Prostate gland (tissue), 2 donors: ENCODE results near the gene GIT1.

Experiments
- POLR2A ChIP-seq: fragments of 450-650 bp; IDR thresholded peaks from one replicate; pipeline ENCODE4 v1.6.1; 2016; ENCODE audit warnings: antibody characterized with exemption, mild to moderate bottlenecking
- TF ChIP-seq, protein P1 (sequence below), 4 experiments: fragments of 200-600 bp in 2 of 4; fragments of 450-650 bp in 2 of 4; sonication (generic) in 2 of 4; IDR thresholded peaks; 1 replicate in 3 of 4; 2 replicates in 1 of 4; pipeline ENCODE4 v1.5.1; 2016 to 2019; ENCODE audit warnings: antibody characterized with exemption in 4 of 4, mild to moderate bottlenecking in 2 of 4, moderate library complexity in 2 of 4

DNA sequence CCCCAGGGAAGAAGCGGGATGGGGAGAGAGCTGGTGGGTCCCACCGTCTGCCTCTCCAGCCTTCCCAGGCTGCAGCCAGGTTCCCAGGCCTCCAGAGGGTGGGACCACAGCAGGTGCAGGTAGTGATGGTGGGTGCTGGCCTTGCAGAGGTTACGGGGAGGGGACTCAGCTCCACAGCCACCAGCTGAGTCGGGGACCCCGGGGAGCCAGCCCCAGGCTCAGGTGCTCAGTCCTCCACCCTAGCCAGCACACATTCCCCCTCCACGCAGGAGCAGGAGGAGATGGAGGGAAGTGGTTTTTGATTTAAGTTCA is 15.9 kb downstream of the GIT1 start:
- TF ChIP-seq POLR2A, result no peak
- TF ChIP-seq, protein P1, sequence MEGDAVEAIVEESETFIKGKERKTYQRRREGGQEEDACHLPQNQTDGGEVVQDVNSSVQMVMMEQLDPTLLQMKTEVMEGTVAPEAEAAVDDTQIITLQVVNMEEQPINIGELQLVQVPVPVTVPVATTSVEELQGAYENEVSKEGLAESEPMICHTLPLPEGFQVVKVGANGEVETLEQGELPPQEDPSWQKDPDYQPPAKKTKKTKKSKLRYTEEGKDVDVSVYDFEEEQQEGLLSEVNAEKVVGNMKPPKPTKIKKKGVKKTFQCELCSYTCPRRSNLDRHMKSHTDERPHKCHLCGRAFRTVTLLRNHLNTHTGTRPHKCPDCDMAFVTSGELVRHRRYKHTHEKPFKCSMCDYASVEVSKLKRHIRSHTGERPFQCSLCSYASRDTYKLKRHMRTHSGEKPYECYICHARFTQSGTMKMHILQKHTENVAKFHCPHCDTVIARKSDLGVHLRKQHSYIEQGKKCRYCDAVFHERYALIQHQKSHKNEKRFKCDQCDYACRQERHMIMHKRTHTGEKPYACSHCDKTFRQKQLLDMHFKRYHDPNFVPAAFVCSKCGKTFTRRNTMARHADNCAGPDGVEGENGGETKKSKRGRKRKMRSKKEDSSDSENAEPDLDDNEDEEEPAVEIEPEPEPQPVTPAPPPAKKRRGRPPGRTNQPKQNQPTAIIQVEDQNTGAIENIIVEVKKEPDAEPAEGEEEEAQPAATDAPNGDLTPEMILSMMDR (IDR thresholded peaks at IDR 0.05), result no peak
